SKM-1 (cell line): ENCODE results near the gene FAM83D.
"Not testable (repeated sequence)": the region's sequence is repeated elsewhere in the genome, so short reads cannot be mapped to it uniquely, and the experiment has no call there.

ENCODE experiments used
- DNase-seq: peaks from one replicate; lab custom pipeline; 2025; ENCODE audit not compliant: unreplicated experiment; lab: John Stamatoyannopoulos, UW

Gene FAM83D

DNA sequence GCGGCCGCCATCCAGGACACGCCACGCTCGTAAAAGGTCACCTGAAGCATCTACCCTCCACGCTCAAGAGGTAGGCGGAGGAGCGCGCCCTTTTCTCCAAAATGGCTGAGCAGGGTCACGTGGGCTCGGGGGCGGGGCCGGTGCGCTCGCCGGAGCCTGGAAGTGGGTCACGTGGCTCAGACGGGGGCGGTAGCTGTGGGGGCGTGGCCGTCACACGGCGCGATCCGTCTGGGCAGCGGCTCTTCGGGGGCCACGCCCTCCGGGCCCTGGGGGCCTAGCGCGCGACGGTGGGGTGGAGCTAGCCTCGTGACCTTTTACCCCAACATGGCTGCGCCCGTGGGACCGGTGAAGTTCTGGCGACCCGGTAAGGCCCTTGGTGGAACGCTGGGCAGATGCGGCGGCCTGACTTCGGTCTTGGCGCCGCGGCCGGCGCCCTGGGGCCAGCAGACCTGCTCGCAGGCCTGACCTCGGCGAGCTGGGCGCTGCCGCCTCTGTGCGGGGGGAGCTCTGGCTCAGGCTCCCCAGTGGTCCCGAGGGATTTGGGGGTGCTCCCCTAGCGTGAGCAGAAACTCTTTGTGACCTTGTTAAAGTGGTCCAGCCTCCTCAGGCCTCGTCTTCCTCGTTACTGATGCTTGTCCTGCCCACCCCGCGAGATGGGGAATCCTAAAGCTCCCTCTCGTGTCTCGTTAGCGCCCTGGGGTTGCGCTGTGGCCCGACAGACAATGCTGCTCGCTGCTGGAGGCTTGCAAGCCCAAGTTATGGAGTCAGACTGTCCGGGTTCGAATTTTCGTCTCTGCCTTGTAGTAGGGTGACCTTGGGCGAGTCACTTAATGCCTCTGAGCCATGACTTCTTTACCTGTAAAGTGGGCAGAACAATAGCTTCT is 36.1 kb downstream of the FAM83D start, which contains the start of gene DHX35:
TSS of gene DHX35 (plus strand) at position 301 of the 884 bp plus-strand sequence. CDS start at position 325, 24 bp downstream.
- DNase-seq = peak; percentile 88

GRCh38 chr20:38962928-38963401 is 36.7 kb downstream of the FAM83D start:
- DNase-seq = no peak

DNA sequence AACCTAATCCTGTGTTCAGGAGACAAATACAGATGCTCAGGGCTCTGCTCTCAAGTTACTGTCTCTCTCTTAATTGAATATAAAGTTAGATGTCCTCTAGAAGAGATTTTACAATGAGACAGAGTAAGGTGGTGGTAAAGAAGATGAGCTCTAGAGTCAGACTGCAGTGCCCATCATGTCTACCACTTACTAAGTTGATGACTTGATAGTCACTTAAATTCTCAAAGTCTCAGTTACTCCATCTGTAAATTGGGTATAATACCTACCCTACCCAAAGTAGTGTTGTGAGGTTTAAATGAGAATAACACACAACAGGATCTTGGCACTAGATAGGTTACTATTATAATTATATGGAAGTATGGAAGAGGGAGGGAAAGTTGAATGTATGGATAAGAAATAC is 37.5 kb downstream of the FAM83D start:
- DNase-seq = no peak

DNA sequence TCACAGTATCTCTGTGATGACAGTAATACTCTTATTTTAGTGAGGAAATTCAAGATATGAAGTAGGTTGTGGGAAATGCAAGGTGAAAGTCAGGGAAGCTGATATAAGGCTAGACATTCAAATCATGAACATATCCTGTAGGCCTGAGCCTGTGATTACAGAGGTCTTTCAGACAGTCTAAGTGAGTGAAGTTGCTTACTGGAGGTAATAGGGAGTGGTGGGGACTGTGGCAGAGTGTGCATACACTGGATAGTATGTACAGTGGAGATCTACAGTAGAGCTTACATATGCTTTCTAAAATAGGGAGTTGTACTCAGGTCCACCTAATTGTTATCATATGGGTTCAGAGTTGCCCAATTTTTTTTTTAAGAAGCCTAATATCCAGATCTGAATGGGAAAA is 39.0 kb downstream of the FAM83D start:
- DNase-seq = no peak

DNA sequence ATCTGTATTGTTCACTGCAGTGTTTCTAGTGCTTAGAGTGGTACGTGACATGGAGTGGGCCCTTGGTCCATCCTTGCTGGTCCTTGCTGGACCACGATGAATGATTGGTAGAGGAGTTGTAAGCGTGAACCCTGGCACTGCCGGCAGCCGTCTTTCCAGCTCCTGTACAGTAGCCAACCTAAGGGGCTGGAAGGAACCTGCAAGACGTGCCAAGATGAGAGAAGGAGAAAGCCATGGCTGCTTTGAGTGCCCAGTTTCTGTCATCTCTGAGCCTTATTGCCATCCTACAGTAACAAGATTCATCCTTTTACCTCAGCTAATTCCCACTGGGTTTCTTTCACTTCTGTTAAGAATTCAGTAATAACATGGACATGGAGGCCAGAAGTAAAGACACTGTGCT is 41.9 kb downstream of the FAM83D start:
- DNase-seq = no peak

GRCh38 chr20:38969708-38970107 is 43.5 kb downstream of the FAM83D start:
- DNase-seq = no peak

GRCh38 chr20:38970302-38970701 is 44.1 kb downstream of the FAM83D start:
- DNase-seq = no peak

GRCh38 chr20:38973107-38973506 is 46.9 kb downstream of the FAM83D start:
- DNase-seq = no peak

DNA sequence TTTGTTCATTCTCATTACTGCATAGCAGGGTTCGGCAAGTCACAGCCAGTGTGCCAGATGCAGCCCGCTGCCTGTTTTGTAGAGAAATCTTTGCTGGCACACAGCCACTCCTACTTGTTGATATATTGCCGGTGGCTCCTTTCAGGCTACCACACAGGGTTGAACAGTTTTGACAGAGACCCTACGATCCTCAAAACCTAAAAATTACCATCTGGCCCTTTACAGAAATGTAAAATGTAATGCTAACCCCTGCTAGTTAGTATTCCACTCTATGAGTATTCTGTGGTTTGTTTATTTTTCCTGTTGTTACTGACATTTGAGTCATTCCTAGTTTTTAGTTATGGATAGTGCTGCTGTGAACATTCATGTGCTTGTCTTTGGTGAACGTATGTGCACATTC is 47.4 kb downstream of the FAM83D start:
- no peak for DNase-seq

GRCh38 chr20:38975539-38976120 is 49.4 kb downstream of the FAM83D start:
- no peak for DNase-seq

DNA sequence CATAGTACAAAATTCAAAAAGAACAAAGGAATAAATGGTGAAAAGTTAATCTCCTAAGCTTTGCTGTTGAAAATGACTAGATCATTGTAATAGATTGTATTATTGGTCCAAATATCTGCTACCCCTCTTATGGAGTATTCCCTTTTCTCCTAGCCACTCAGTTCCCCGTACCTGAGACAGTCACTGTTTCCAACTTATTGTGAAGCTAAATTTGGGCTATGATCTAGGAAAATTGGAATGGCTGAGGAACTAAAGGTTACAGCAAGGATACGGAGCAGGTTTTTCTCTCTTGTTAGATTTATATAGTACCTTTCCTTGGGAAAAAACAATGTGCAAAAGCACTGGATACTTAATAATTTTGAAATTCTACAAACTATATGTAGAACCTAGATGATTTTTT is 53.2 kb downstream of the FAM83D start:
- no peak for DNase-seq

- no peak for DNase-seq
Observed at GRCh38 chr20:38979842-38980241, 53.6 kb downstream of the FAM83D start.

DNA sequence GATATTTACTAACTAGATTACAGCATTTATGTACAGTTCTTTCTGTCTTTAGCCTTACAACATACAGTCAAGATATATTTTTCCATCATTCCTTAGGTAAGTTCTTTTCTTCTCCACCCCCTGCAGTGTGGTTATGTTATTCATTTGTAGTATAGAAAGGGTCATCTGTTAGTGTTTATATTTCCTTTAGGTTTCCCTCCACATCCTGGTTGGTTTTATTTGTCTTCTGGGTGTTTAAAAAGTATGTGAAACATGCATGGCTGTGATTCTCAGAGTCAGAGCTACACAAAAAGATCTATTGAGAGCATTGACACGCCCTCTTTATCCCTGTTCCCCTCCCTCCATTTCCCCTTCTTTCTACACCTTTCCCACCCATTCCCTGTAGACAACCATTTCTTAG is 56.1 kb downstream of the FAM83D start:
- DNase-seq = no peak

- no peak for DNase-seq
Observed at GRCh38 chr20:38985060-38985459, 58.8 kb downstream of the FAM83D start.

DNA sequence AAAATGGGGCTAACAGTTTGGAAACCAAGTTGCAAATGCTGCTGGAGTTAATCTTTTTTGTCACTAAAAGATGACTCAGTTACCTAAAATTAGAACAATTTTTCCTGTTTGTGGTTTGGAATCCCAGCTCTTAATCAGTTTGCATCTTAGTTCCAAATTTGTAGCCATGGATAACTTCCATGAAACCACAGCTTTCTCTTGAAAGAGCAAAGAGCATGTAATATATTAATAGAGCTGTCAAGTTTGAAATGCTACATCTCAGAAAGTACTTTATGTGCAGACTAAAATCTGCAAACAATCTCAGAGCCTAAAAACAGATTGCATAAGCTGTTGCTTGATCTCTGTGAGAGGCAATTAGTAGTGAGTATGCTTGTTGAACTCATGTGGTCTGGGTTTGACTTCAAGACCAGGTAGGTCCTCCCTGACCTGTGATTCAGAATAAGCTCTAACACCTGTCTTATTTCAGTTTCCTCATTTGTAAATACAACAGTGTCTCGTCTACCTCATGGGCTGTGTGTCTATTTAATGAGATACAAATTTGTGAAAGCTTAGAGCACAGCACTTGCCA is 59.5 kb downstream of the FAM83D start:
- DNase-seq = no peak

GRCh38 chr20:38986663-38987062 is 60.4 kb downstream of the FAM83D start:
- DNase-seq = no peak

DNA sequence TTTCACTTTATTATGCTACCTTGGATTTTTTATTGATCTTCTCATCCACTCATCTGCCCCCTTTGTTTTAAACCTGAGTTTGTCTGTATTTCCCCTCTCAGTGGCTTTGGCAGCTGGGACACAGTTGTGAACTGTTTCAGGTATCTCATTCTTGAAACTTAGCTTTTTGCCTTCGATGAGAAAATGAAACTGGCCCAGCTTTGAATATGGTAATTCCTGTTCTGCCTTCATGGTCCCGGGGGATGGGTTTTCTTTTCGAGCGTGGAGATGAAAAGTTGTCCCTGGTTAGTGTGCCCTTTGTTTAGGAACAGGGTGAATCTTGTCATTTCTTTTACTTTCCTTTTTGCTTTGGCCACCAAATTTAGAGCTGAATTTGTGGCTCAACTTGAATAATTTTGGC is 61.6 kb downstream of the FAM83D start:
- DNase-seq = no peak

DNA sequence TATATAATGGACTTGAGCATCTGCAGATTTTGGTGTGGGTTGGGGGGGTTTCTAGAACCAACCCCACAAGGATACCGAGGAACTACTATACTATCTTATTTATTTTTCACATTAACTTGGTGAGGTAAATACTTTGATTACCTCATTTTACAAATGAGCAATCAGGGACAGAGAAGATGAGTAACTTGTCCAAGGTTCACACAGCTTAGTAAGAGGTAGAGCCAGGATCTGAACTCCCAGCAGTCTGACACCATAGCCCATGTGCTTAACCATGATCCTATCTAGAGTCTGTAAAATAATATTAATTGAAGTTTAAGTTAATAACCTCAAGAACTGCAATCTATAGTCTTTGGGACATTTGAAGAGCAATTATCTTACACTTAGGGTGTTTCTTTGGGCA is 64.5 kb downstream of the FAM83D start:
- no peak for DNase-seq

DNA sequence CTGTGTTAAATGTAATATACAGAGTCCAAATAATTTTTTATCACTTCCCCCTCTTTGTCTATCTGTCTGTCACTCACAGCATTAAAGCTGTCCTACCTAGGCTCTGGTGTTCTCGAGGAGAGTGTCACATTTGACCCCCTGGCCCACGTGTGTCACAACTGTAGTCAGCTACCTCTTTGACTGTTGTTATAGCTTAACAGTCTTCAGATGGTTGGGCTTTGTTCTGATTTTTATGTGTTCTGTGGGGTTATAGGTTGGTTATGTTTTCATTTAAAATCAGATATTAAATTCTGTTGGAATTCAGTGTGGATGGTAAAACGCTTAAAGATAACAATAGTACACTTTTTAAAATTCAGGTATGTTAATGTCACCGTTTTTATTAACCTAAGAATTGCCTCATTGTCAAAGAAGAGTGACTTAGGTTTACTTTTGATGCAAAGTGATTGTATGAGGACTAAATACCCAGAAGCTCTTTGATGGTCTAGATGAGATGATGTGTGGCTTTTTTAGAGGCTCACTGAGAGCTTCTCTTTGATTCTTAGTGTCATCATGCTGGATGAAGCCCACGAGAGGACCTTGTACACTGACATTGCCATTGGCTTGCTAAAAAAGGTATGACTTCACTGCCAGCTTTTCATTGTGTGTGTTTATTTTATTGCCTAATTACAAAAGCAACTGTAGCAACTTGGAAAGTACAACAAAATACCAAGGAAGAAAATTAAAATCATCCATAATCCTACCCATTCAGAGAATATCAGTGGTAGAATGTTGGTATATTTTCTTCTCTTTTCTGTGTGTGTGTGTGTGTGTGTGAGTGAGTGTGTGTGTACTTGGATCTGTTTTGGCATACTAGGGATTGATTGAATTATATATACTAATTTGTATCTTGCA is 65.8 kb downstream of the FAM83D start:
- DNase-seq = no peak

DNA sequence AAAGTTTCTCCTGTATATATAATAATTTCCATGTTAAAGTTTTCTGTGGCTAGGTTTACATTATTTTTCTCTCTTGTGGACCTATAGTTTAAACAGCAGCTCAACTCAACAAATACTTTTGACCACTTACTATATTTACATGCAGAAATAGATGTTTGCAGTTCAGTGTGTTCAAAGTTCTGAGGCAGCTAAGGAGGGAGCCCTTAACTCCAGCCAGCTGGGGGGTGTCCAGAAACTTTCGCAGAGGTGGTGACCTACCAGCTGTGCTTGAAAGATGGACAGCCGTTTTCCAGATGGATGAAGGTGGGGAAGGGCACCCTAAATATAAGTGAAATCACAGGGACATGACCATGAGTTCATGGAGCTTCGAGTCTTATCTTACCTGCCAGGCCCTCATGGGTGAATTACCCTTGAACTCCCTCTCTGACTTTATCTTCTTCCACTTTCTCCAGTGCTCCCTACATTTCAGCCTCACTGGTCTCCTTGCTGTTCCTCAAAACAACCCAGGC is 69.4 kb downstream of the FAM83D start:
- DNase-seq = no peak

DNA sequence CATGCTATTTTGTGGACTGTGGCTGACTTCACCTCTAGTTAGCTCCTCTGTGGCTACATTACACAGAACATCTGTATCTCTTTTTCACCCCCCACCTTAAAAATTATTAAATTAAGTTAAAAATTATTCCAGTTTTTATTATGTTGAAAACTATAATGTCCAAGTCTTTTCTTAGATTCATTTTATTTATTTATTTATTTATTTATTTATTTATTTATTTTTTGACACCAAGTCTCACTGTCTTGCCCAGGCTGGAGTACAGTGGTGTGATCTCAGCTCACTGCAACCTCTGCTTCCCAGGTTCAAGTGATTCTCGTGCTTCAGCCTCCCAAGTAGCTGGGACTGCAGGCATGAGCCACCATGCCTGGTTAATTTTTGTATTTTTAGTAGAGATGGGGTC is 70.6 kb downstream of the FAM83D start:
- not testable (repeated sequence) for DNase-seq
